A549 (cell line): ENCODE results near the gene ESR1.

Experiments
- EHMT2 ChIP-seq: fragments of 200-600 bp; sonication (generic); IDR thresholded peaks from 2 replicates; pipeline ENCODE4 v1.6.1; 2016; ENCODE audit warnings: antibody characterized with exemption, low read depth, mild to moderate bottlenecking, moderate library complexity
- ELK1 ChIP-seq: fragments of 150-350 bp; IDR thresholded peaks from 2 replicates; pipeline ENCODE4 v1.6.1; 2014; ENCODE audit warnings: low read depth, mild to moderate bottlenecking, low read length
- JUN ChIP-seq, 2 experiments: fragments of >200 bp; sonication (Bioruptor Twin); formaldehyde crosslinking; IDR thresholded peaks; 2 replicates in 1 of 2; 3 replicates in 1 of 2; pipeline ENCODE4 v1.6.1; 2016 to 2017
- MAFK ChIP-seq: fragments of 450-650 bp; IDR thresholded peaks from 2 replicates; pipeline ENCODE4 v1.6.1; 2014; ENCODE audit not compliant: partially characterized antibody
- MAZ ChIP-seq: fragments of 150-350 bp; IDR thresholded peaks from 2 replicates; pipeline ENCODE4 v1.6.1; 2014; ENCODE audit warnings: antibody characterized with exemption, low read depth, low read length, borderline replicate concordance
- TF ChIP-seq, protein P1 (sequence below): fragments of >200 bp; sonication (Bioruptor Twin); formaldehyde crosslinking; IDR thresholded peaks from 3 replicates; pipeline ENCODE4 v1.5.1; 2016

- TF ChIP-seq EHMT2 (no peak), ELK1 (no peak), MAZ (no peak), MAFK (no peak), JUN (IDR thresholded peaks at IDR 0.05) (no peak)
- TF ChIP-seq, protein P1, sequence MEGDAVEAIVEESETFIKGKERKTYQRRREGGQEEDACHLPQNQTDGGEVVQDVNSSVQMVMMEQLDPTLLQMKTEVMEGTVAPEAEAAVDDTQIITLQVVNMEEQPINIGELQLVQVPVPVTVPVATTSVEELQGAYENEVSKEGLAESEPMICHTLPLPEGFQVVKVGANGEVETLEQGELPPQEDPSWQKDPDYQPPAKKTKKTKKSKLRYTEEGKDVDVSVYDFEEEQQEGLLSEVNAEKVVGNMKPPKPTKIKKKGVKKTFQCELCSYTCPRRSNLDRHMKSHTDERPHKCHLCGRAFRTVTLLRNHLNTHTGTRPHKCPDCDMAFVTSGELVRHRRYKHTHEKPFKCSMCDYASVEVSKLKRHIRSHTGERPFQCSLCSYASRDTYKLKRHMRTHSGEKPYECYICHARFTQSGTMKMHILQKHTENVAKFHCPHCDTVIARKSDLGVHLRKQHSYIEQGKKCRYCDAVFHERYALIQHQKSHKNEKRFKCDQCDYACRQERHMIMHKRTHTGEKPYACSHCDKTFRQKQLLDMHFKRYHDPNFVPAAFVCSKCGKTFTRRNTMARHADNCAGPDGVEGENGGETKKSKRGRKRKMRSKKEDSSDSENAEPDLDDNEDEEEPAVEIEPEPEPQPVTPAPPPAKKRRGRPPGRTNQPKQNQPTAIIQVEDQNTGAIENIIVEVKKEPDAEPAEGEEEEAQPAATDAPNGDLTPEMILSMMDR, result no peak
Observed at GRCh38 chr6:152023613-152024012, 216.1 kb downstream of the ESR1 start.
